Heart right ventricle (tissue), 16 donors: ENCODE measurements around the gene PHF14. TPM values are rescaled to one million over a fixed set of nuclear protein-coding genes. Genes with fewer than 3 reads are reported as not detected.

Experiments used
- ATAC-seq, 8 donors: fragments of 200-7000 bp; cut with Tn5 transposase; one replicate each; pipeline ENCODE4 v1.9.1; 2020; ENCODE audit warnings: mild to moderate bottlenecking in 8 of 8, moderate library complexity in 8 of 8, moderate number of reproducible peaks in 1 of 8
- DNase-seq, 2 donors: peaks; one replicate each; pipeline ENCODE4 v3.0.0-alpha.2; 2020
- H3K27ac ChIP-seq, 10 donors: fragments of 200-600 bp; sonication (generic) in 2 of 10; one replicate each; pipeline versions ENCODE4 v1.5.0 to v1.8.0; 2020 to 2022; ENCODE audit warnings: mild to moderate bottlenecking in 3 of 10
- H3K27me3 ChIP-seq, 7 donors: fragments of 200-600 bp; one replicate each; pipeline ENCODE4 v1.8.0; 2021 to 2022; ENCODE audit warnings: mild to moderate bottlenecking in 2 of 7
- H3K36me3 ChIP-seq, 9 donors: fragments of 200-600 bp; sonication (generic) in 1 of 9; one replicate each; pipeline versions ENCODE4 v1.5.0 to v1.8.0; 2020 to 2022; ENCODE audit warnings: mild to moderate bottlenecking in 2 of 9
- H3K4me1 ChIP-seq, 9 donors: fragments of 200-600 bp; sonication (generic) in 1 of 9; one replicate each; pipeline versions ENCODE4 v1.5.0 to v1.8.0; 2020 to 2022; ENCODE audit warnings: mild to moderate bottlenecking in 4 of 9
- H3K4me3 ChIP-seq, 10 donors: fragments of 200-600 bp; sonication (generic) in 2 of 10; one replicate each; pipeline versions ENCODE4 v1.5.0 to v1.8.0; 2020 to 2022; ENCODE audit warnings: mild to moderate bottlenecking in 7 of 10, moderate library complexity in 2 of 10
- H3K9me3 ChIP-seq, 11 donors: fragments of 200-600 bp in 10 of 11; sonication (generic) in 2 of 11; one replicate each; pipeline versions ENCODE4 v1.5.0 to v1.8.0; 2013 to 2022; ENCODE audit warnings: mild to moderate bottlenecking in 2 of 11, control low read depth in 1 of 11, moderate library complexity in 1 of 11
- WGBS, 2 donors: extraction: QIAGEN DNeasy Blood & Tissue Kit; methylation state at CpG; one replicate each; pipeline ENCODE4 v1.1.7; 2013; ENCODE audit warnings: inconsistent platforms in 1 of 2; 5-methylcytosine and 5-hydroxymethylcytosine counted together
- intact Hi-C, 10 donors: fragments of 100-400 bp; cut with DNase I; formaldehyde crosslinking; loops; one replicate each; pipeline versions ENCODE4 v1.11.1 to v1.14.2; 2022
- polyA plus RNA-seq, 2 donors: library from polyadenylated mRNA; stranded (reverse); fragments of 200-250 nt; gene quantifications; one replicate each; pipeline ENCODE4 v1.2.3, GENCODE V29; 2013
- total RNA-seq, 10 donors: library from RNA; stranded (reverse); fragmentation: NEBNext Ultra II Directional in 3 of 10; extraction: Animal tissue kit (Norgen Biotek cat#: 25700) in 3 of 10; gene quantifications; one replicate each; pipeline versions ENCODE4 v1.2.1 to v1.2.4, GENCODE V29; 2021 to 2023
- TF ChIP-seq, protein P1 (sequence below), 9 donors: fragments of 200-600 bp; sonication (generic) in 2 of 9; IDR thresholded peaks; one replicate each; pipeline versions ENCODE4 v1.5.0 to v1.8.0; 2021 to 2022; ENCODE audit warnings: antibody characterized with exemption in 9 of 9, mild to moderate bottlenecking in 5 of 9, moderate library complexity in 1 of 9
- donor health status: Arrhythmogenic right ventricular cardiomyopathy.
- donor health status: ischemic (EF 13 %, LVEDD 7.1; RV severe dilation, severe dysfunction).
- donor health status: healthy with polysubstance abuse.
- donor health status: DM: no; HTN: yes; CAD: no.
- donor health status: DM: no; HTN: no; CAD: no.
- donor health status: ischemic (EF 25% LVEDD 6.9; RV normal size, moderate dysfunction).
- donor health status: ischemic (EF 25% LVEDD 5.7; RV mildly dilated, moderate dysfunction).
- donor health status: healthy.
- donor health status: DM: yes; HTN: yes; CAD: no.
- donor health status: Ischemic cardiomyopathy.
- donor health status: ischemic (EF 35%, LVEDD 5.7; RV mildly dilated, moderate dysfunction).
- donor health status: nonischemic (EF 11% LVEDD 7.7; RV severe dilation, severe dysfunction).
- donor health status: DM: yes; HTN: yes; CAD: no.
- donor health status: PGD.
- donor health status: ischemic (EF 29% LVEDD 5.4; RV normal size, mild dysfunction).
- donor health status: nonischemic (EF 23%, LVEDD 6.1; RV moderate dilation, normal function).

PHF14 gene
- total and polyA plus RNA-seq, 12 donors: 11.9 to 21.4 (median 14.8) TPM

DNA sequence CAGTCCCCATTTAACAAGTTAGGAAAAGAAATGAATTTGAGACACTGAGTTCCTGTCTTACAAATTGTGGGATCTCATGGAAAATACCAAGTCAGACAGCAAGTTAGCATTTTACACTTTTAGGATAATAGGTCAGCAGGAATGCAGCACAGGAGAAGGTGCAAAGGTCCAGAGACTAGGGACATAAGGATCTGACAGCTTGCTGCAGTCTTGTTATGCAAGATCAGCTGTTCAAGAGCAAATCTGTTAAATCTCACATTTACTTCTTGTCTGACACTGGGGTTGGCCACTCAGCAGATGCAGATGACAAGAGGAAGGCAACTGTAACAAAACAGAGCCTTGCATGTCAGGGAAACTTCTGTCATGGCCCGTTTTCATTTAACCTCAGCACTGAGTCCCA, 239.6 kb downstream of the PHF14 start:
- intact Hi-C loops: loop anchor here in 1 of 10 donors (5.0 kb wide), 1 partner anchor 271 kb away; a partner anchor contains a TSS
- H3K4me3 ChIP-seq: no peak overlapping the region
- H3K36me3 ChIP-seq: no peaks in the 10 kb centered on the region
- WGBS, 2 donors: 28 to 80% methylated on average over 1 of the region's 1 CpG
- DNase-seq: no peak
- H3K9me3 ChIP-seq: no peaks in the 10 kb centered on the region
- no peaks in the 10 kb centered on the region for H3K27me3 ChIP-seq
- TF ChIP-seq, protein P1, sequence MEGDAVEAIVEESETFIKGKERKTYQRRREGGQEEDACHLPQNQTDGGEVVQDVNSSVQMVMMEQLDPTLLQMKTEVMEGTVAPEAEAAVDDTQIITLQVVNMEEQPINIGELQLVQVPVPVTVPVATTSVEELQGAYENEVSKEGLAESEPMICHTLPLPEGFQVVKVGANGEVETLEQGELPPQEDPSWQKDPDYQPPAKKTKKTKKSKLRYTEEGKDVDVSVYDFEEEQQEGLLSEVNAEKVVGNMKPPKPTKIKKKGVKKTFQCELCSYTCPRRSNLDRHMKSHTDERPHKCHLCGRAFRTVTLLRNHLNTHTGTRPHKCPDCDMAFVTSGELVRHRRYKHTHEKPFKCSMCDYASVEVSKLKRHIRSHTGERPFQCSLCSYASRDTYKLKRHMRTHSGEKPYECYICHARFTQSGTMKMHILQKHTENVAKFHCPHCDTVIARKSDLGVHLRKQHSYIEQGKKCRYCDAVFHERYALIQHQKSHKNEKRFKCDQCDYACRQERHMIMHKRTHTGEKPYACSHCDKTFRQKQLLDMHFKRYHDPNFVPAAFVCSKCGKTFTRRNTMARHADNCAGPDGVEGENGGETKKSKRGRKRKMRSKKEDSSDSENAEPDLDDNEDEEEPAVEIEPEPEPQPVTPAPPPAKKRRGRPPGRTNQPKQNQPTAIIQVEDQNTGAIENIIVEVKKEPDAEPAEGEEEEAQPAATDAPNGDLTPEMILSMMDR (IDR thresholded peaks at IDR 0.05): no peak
- no peak for ATAC-seq
- no peak overlapping the region for H3K27ac ChIP-seq
- H3K4me1 ChIP-seq: peaks cover 0 to 10% (median 0%) of the 10 kb centered on the region in 9 donors

DNA sequence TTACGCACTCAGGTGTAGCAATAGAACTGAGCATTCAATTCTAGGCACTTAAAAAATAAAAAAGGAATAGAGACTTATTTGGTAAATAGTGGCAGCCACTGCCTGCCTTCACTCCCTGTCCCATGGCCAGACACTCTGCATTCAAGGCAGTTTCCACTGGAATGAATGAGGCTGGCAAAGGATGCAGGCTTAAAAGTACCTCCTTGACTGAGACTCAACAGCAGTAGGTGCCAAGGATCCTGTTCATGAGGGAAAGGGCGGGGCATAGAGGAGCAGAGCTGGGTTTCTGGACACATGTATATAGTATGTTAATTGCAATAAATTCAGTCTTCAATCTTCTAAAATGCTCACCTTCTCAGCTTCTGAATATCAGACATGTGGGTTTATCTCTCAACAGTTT, 242.6 kb downstream of the PHF14 start:
- no peak overlapping the region for H3K27ac ChIP-seq
- DNase-seq: no peak
- no peaks in the 10 kb centered on the region for H3K36me3 ChIP-seq
- H3K9me3 ChIP-seq: no peaks in the 10 kb centered on the region
- H3K4me3 ChIP-seq: no peak overlapping the region
- TF ChIP-seq, protein P1 (IDR thresholded peaks at IDR 0.05): no peak
- peaks cover 0 to 10% (median 0%) of the 10 kb centered on the region in 9 donors for H3K4me1 ChIP-seq
- H3K27me3 ChIP-seq: peaks cover 0 to 2% (median 0%) of the 10 kb centered on the region in 7 donors
- WGBS, 2 donors: 91% methylated on average over 2 of the region's 2 CpGs
- ATAC-seq: peak in 1 of 8 donors; percentile 39
- intact Hi-C loops: no loop called here

DNA sequence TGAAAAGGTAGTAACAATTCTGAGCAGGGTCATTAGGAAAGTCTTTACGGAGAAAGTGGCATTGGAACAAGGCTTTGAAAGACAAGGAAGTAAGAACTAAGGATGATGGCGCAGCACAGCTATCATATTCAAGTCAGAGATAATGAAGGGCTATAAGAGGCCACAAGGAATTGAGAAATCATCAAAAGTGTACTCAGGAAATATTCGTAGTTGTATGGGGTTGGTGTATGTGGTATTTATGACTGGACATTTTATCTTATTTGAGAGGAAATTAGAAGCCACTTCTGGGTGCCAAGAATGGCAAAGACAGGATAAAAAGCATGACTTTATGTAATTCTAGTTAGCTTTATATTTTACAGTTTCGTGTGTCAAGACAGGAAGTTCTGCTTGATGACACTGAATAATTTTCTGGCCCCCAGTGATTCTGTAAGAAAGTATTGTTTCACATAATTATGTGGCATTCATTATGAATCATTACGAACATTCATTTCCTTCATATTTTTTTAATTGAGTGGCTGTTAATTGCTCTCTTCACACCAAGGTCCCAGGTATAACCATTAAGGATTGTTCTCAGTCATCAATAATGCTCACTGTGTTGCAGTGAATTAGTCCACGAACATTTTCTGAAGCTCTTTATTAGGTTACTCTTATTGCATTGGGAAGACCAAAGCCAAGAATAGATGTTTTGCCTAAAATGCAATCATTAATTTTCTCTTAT, 244.3 kb downstream of the PHF14 start:
- TF ChIP-seq, protein P1 (IDR thresholded peaks at IDR 0.05): no peak
- Histone ChIP-seq H3K27me3 (peaks cover 0 to 2% (median 0%) of the 10 kb centered on the region in 7 donors), H3K4me1 (peaks cover 0 to 6% (median 0%) of the 10 kb centered on the region in 9 donors), H3K4me3 (no peak overlapping the region), H3K36me3 (no peaks in the 10 kb centered on the region), H3K27ac (no peak overlapping the region), H3K9me3 (no peaks in the 10 kb centered on the region)
- ATAC-seq: no peak
- WGBS, 2 donors: 76 to 80% methylated on average over 6 of the region's 6 CpGs
- intact Hi-C loops: no loop called here
- no peak for DNase-seq
